ENCODE data around the gene FSTL5. TPM values are rescaled to one million over a fixed set of nuclear protein-coding genes. Genes with fewer than 3 reads are reported as not detected.
"Not testable (repeated sequence)": the region's sequence is repeated elsewhere in the genome, so short reads cannot be mapped to it uniquely, and the experiment has no call there.

The FSTL5 gene
- not detected for total RNA-seq

DNA sequence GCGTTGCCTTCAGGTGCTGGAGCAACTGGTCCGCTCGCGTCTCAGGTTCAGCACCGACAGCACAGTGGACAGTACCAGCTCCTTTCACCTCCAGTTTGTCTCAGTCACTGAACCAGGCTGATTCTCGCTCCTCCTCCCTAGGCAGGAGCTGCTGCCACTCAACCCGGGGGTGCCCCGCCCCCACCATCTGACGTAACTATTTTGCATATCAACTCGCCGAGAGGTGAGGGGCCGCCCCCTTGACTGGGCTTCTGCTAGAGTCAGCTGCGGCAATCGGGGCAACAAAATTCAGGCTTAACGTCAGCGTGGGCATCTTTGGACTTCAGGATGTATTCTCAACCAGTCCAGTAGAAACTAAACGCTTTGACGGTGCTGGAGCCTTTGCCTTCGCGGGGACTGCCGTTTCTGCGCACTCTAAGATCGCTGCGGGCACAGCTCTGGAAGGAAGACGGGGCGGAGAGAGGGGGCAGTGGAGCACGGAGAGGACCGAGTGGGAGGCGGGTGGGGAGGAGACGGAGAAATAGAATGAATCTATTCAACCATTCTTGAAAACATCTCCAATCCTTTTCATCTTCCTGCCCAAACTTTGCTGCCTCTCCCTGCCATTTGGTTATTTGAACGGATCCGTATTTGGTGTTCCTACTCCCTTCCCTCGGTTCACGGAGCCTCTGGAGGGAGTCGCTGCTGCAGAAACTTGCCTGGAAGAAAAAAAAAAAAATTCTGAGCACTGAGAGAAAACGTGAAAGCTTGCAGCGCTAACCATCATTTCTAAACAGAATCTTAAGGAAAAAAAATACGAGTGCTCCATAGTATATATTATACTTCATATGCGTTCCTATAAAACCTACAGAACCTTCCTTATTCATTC is at the start of gene FSTL5:
TSS of gene FSTL5 (minus strand) at position 109 of the 868 bp plus-strand sequence. CDS start 52,604 bp downstream, outside the sequence.
- H3K36me3 Mint-ChIP-seq, result no peaks in the 10 kb centered on the region

GRCh38 chr4:162209706-162210105 is 45.9 kb upstream of the FSTL5 start:
- Mint-ChIP-seq H3K27ac (no peak overlapping the region), H3K4me1 (no peaks in the 10 kb centered on the region), H3K4me3 (no peak overlapping the region), H3K27me3 (no peaks in the 10 kb centered on the region), H3K36me3 (no peaks in the 10 kb centered on the region), H3K9me3 (ENCODE audit: low read depth) (peaks cover 7% of the 10 kb centered on the region)
- DNase-seq (no peak), ATAC-seq (no peak)
- CTCF ChIA-PET, result no interaction called here

More for the DNA sequence above, at the start of gene FSTL5:
- CTCF ChIA-PET, result no interaction called here
- ATAC-seq, result peak; percentile 27
- Mint-ChIP-seq H3K9me3 (ENCODE audit: low read depth) (no peaks in the 10 kb centered on the region), H3K4me1 (no peaks in the 10 kb centered on the region), H3K4me3 (no peak within 1 kb of the TSS), H3K27me3 (peaks cover 4% of the 10 kb centered on the region), H3K27ac (no peak within 1 kb of the TSS)
- peak; percentile 43 for DNase-seq

GRCh38 chr4:162203478-162203877 is 39.7 kb upstream of the FSTL5 start:
- ATAC-seq; H3K9me3 Mint-ChIP-seq (ENCODE audit: low read depth); H3K4me1 Mint-ChIP-seq; H3K27me3 Mint-ChIP-seq; H3K4me3 Mint-ChIP-seq; H3K27ac Mint-ChIP-seq; H3K36me3 Mint-ChIP-seq; DNase-seq; CTCF ChIA-PET: not testable (repeated sequence)

DNA sequence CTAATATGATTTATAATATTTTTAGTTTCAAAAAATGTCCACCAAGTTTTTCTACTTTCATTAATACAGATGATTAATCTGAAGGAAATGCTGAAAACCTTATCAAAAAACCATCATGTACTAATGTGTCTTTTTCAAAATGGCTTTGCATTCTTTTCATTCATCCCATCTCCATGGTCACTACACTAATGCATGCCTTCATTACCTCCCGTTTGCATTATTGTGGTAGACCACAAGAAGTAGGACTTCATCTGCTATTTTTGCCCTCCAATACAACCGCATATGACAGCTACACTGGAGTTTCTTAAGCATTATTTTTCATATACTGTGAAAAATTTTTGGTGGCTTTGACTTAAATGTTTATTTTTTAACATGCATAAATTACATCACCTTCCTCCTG is 37.9 kb upstream of the FSTL5 start:
- H3K4me3 Mint-ChIP-seq, result no peak overlapping the region
- ATAC-seq, result no peak
- no peaks in the 10 kb centered on the region for H3K27me3 Mint-ChIP-seq
- H3K4me1 Mint-ChIP-seq, result no peaks in the 10 kb centered on the region
- H3K9me3 Mint-ChIP-seq (ENCODE audit: low read depth), result peaks cover 3% of the 10 kb centered on the region
- H3K27ac Mint-ChIP-seq, result no peak overlapping the region
- no peaks in the 10 kb centered on the region for H3K36me3 Mint-ChIP-seq
- CTCF ChIA-PET, result no interaction called here
- DNase-seq, result no peak

GRCh38 chr4:162170509-162170908 is 6.7 kb upstream of the FSTL5 start:
- CTCF ChIA-PET, result no interaction called here
- DNase-seq, result no peak
- Mint-ChIP-seq H3K27me3 (no peaks in the 10 kb centered on the region), H3K4me1 (no peaks in the 10 kb centered on the region), H3K36me3 (no peaks in the 10 kb centered on the region), H3K9me3 (ENCODE audit: low read depth) (no peaks in the 10 kb centered on the region), H3K27ac (no peak overlapping the region), H3K4me3 (no peak overlapping the region)
- no peak for ATAC-seq

GRCh38 chr4:162164906-162165510 is 1.2 kb upstream of the FSTL5 start:
- no peak for DNase-seq
- CTCF ChIA-PET, result no interaction called here
- H3K36me3 Mint-ChIP-seq, result no peaks in the 10 kb centered on the region
- no peak overlapping the region for H3K4me3 Mint-ChIP-seq
- H3K9me3 Mint-ChIP-seq (ENCODE audit: low read depth), result no peaks in the 10 kb centered on the region
- H3K27ac Mint-ChIP-seq, result no peak overlapping the region
- no peaks in the 10 kb centered on the region for H3K4me1 Mint-ChIP-seq
- peaks cover 4% of the 10 kb centered on the region for H3K27me3 Mint-ChIP-seq
- no peak for ATAC-seq

GRCh38 chr4:162162672-162163071 is 1.1 kb downstream of the FSTL5 start:
- H3K27ac Mint-ChIP-seq, result no peak overlapping the region
- DNase-seq, result no peak
- H3K27me3 Mint-ChIP-seq, result peaks cover 4% of the 10 kb centered on the region
- no peaks in the 10 kb centered on the region for H3K9me3 Mint-ChIP-seq (ENCODE audit: low read depth)
- H3K4me3 Mint-ChIP-seq, result no peak overlapping the region
- CTCF ChIA-PET, result no interaction called here
- ATAC-seq, result no peak
- H3K4me1 Mint-ChIP-seq, result no peaks in the 10 kb centered on the region
- no peaks in the 10 kb centered on the region for H3K36me3 Mint-ChIP-seq

DNA sequence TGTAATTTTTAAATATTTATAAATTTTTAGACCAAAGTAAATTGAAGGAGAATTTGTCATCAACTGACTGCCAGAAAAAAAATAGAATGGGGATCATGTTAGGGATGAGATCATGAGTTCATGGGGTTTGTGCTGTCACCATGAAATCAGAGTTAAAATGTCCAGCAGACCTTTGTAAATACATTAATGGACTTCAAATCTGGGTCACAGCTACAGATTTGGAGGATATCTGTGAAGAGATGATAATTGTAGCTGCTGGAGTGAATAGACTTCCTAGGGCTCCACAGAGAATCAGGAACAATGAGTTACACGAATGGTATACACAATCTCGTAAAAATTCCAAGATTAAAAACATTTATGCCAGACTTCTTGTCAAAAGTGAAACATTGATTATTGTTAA is 6.6 kb downstream of the FSTL5 start:
- Mint-ChIP-seq H3K27ac (no peak overlapping the region), H3K9me3 (ENCODE audit: low read depth) (no peaks in the 10 kb centered on the region), H3K27me3 (no peaks in the 10 kb centered on the region), H3K36me3 (no peaks in the 10 kb centered on the region), H3K4me1 (no peaks in the 10 kb centered on the region), H3K4me3 (no peak overlapping the region)
- ATAC-seq, result no peak
- CTCF ChIA-PET, result no interaction called here
- no peak for DNase-seq

GRCh38 chr4:162154862-162155540 is 8.8 kb downstream of the FSTL5 start:
- H3K36me3 Mint-ChIP-seq, result no peaks in the 10 kb centered on the region
- H3K27ac Mint-ChIP-seq, result no peak overlapping the region

GRCh38 chr4:162151850-162152249 is 11.9 kb downstream of the FSTL5 start:
- H3K27me3 Mint-ChIP-seq, result no peaks in the 10 kb centered on the region

More at GRCh38 chr4:162154862-162155540, 8.8 kb downstream of the FSTL5 start:
- Mint-ChIP-seq H3K27me3 (no peaks in the 10 kb centered on the region), H3K4me1 (no peaks in the 10 kb centered on the region), H3K9me3 (ENCODE audit: low read depth) (no peaks in the 10 kb centered on the region), H3K4me3 (no peak overlapping the region)
- no peak for DNase-seq
- CTCF ChIA-PET, result no interaction called here
- ATAC-seq, result no peak

GRCh38 chr4:162151386-162151785 is 12.4 kb downstream of the FSTL5 start:
- no peaks in the 10 kb centered on the region for H3K36me3 Mint-ChIP-seq
- DNase-seq (no peak), ATAC-seq (no peak)
- H3K4me1 Mint-ChIP-seq, result no peaks in the 10 kb centered on the region
- no peak overlapping the region for H3K4me3 Mint-ChIP-seq
- H3K27me3 Mint-ChIP-seq, result no peaks in the 10 kb centered on the region
- CTCF ChIA-PET, result no interaction called here
- H3K9me3 Mint-ChIP-seq (ENCODE audit: low read depth), result no peaks in the 10 kb centered on the region
- no peak overlapping the region for H3K27ac Mint-ChIP-seq

More at GRCh38 chr4:162151850-162152249, 11.9 kb downstream of the FSTL5 start:
- no peak for ATAC-seq
- no peak overlapping the region for H3K27ac Mint-ChIP-seq
- no peak for DNase-seq
- H3K36me3 Mint-ChIP-seq, result no peaks in the 10 kb centered on the region
- H3K4me1 Mint-ChIP-seq, result no peaks in the 10 kb centered on the region
- H3K4me3 Mint-ChIP-seq, result no peak overlapping the region
- no peaks in the 10 kb centered on the region for H3K9me3 Mint-ChIP-seq (ENCODE audit: low read depth)
- CTCF ChIA-PET, result no interaction called here

DNA sequence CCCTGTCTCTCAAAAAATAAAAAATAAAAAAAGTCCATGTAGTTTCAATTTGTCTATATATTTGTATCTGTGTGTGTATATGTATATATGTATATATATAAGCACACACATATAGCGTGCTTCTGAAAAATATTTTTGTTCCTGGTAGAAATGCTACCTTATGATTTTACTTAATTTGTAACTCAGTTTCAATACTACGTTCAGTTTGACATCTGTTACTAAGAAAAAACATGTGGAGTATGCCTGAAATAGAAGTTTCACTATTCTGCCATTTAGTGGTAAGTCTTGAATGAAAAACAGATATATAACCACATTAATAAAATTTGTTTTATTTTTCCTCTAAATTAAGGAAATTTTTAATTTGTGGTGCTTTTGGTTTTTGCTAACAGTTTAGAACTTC is 14.2 kb downstream of the FSTL5 start:
- ATAC-seq (no peak), DNase-seq (no peak)
- no peaks in the 10 kb centered on the region for H3K9me3 Mint-ChIP-seq (ENCODE audit: low read depth)
- no peaks in the 10 kb centered on the region for H3K4me1 Mint-ChIP-seq
- H3K27ac Mint-ChIP-seq, result no peak overlapping the region
- H3K4me3 Mint-ChIP-seq, result no peak overlapping the region
- CTCF ChIA-PET, result no interaction called here
- no peaks in the 10 kb centered on the region for H3K27me3 Mint-ChIP-seq
- H3K36me3 Mint-ChIP-seq, result no peaks in the 10 kb centered on the region

DNA sequence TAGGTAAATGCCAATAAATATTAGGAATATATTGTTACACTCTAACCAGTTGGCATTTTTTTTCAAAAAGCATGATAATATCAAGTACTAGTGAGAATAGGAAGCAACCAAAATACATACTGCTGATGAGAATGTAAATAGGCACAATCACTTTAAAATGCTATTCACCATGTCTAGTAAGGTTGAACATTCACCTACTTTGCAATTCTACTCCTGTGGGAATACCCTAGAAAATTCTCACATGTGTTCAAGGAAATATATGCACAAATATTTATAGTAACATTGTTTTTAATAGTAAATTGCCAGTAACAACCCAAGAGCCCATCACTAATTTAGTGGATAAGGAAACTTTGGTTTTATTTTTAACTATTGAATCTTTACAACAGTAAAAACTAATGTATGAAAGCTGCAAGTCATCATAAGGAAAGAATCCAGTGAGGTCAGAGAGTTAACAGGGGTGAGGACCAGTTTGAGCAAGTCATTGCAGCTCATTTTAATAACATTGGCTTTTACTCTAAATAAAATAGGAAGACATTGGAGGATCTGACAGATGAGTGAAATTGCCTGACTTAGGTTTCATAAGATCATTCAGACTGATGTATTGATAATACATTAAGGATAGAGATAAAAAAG is 23.6 kb downstream of the FSTL5 start:
- CTCF ChIA-PET, result no interaction called here
- Mint-ChIP-seq H3K27me3 (no peaks in the 10 kb centered on the region), H3K4me1 (no peaks in the 10 kb centered on the region), H3K4me3 (no peak overlapping the region), H3K9me3 (ENCODE audit: low read depth) (peaks cover 5% of the 10 kb centered on the region), H3K27ac (no peak overlapping the region), H3K36me3 (no peaks in the 10 kb centered on the region)
- no peak for DNase-seq
- ATAC-seq, result no peak

Measured in activated CD8-positive, alpha-beta memory T cell treated with anti-CD3 and anti-CD28 coated beads, Interleukin-2, amount 10 ng/mL, durations not matched to agents 7 days and 5 days (primary cell).